ENCODE measurements around the gene MIXL1.
"Not testable (repeated sequence)": the region's sequence is repeated elsewhere in the genome, so short reads cannot be mapped to it uniquely, and the experiment has no call there.

Gene MIXL1

GRCh38 chr1:226223157-226223785 lies at the start of gene MIXL1:
Gene MIXL1, plus strand, starts transcription at chr1:226223664. Its CDS starts 18 bp downstream, at chr1:226223682.
- intact Hi-C loops (cut with DNase I) = loop anchor here (2.0 kb wide), 1 partner anchor 68 kb away; no protein-coding TSS in a partner anchor
- no peak for DNase-seq

DNA sequence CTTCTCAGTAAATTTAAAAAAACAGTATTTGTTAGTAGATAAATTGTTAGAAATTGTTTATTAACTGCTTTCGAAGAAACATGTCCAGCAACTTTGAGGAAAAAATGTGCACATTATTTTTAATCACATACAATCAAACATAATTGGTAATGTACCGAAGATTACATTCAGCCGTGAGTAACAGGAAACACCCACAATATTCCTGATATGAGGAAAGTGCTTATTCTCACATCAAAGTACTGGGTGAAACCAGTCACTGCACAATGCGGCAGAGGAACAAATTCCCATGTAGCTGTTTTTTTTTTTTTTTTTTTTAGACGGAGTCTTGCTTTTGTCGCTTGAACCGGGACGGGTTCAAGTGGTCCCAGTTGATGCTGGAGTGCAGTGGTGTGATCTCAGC lies 46.6 kb upstream of the MIXL1 start:
- intact Hi-C loops (cut with DNase I) = no loop called here
- no peak for DNase-seq

DNA sequence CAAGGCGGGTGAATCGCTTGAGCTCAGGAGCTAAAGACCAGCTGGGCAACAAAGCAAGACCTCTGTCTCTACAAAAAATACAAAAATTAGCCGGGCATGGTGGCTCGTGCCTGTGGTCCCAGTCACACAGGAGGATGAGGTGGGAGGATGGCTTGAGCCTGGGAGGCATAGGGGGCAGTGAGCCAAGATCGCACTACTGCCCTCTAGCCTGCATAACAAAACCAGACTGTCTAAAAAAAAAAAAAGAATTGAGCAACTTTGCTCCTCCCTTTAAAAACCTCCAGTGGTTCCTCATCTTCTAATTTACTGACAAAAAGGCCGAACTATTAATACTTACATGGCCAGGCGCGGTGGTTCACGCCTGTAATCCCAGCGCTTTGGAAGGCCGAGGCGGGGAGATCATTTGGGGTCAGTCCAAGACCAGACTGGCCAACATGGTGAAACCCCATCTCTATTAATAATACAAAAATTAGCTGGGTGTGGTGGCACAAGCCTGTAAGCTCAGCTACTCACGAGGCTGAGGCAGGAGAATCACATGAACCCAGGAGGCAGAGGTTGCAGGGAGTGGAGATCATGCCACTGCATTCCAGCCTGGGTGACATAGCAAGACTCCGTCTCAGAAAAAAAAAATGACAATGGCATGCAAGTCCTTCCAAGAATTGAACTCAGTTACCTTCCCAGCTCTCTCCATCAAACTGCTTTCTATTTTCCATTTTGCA lies 41.3 kb upstream of the MIXL1 start:
- intact Hi-C loops (cut with DNase I) = loop anchor here (10.0 kb wide), 1 partner anchor 117 kb away; the partner anchor contains the start of gene H3-3A
- DNase-seq = peak in 6 of 10 donors; percentile 8 to 63 (median 14)

DNA sequence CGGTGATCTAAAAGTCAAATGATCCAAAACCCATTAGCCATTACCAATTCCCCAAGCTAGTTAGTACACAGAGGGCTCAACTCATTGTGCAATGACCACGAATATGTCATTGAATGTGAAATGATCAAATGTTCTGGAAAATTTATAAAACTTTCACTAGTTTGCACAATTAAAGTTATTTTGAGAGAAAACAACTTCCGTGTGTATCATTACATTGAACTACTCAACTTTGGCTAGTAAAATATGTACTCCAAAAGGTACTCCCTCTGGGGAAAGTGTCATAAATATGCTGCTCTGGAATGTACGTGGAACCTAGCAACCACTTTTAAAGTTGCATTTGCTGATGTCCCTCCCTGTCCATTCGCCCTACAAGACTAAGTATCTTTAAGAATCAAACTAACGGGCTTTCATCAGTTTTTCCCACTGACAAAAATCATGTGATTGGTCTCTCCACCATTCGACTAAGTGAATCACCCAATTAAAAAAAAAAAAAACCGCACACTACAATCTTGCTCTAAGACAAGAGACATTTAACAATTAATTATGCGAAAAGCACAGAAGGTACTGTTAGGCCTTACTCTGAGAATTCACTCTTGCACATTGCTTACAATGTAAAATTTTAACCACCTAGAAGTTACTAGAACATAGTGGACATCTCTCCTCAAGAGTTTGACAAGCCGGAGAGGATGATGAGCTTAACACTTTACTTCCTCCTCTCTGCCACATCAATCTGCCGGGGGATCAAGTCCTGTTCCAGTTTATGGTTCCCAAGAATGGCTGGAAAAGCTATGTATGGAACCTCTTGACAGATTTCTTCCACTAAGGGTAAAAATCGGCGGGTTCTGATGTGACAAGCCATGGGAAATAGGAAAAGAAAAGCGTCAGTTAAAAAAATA lies 38.1 kb upstream of the MIXL1 start:
- DNase-seq = no peak
- intact Hi-C loops (cut with DNase I) = loop anchor here (2.0 to 10.0 kb wide), 2 partner anchors 121 to 123 kb away; partner anchors contain the start of genes H3-3A and LIN9

- intact Hi-C loops (cut with DNase I) = loop anchor here (2.0 to 10.0 kb wide), 2 partner anchors 122 kb away; partner anchors contain the start of genes H3-3A and LIN9
- DNase-seq = peak; percentile 86 to 98 (median 90)
Measured at GRCh38 chr1:226186124-226187018, 37.1 kb upstream of the MIXL1 start, which contains the start of gene ACBD3. Gene ACBD3, minus strand, starts transcription at chr1:226186741. Its CDS starts 66 bp downstream, at chr1:226186675.

DNA sequence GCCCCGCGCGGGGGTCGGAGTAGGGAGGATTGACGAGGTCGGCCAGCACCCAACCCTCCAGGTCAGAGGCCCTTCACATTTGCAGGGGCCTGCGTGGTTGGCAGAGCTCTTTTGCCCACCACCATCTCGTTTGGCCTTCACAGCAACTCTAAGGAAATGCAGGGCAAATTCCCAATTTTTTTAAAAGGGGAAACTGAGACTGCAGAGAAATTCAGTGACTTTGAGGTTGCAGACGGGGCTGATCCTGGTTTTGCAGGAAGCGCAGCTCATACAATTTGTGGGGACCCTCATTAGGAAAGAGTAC lies 36.5 kb upstream of the MIXL1 start:
- intact Hi-C loops (cut with DNase I) = loop anchor here (2.0 to 10.0 kb wide), 2 partner anchors 122 kb away; partner anchors contain the start of genes H3-3A and LIN9

DNA sequence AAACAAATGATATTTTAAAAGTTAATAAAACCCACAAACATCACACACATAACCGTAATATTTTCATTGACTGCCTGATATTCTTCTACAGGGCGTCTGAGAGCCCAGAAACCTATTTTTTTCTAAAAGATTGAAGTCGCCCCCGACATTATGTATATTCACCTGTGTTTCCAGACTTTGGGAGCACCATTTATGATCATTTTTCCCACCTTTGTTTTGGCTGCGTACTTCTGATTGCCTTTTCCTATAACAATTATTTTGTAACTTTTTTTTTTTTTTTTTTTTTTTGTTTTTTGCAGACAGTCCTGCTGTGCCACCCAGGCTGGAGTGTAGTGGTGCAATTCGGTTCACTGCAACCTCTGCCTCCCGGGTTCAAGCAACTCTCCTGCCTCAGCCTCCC lies 36.1 kb upstream of the MIXL1 start:
- no peak for DNase-seq
- intact Hi-C loops (cut with DNase I) = loop anchor here (2.0 to 10.0 kb wide), 2 partner anchors 121 to 123 kb away; partner anchors contain the start of genes H3-3A and LIN9

More for the DNA sequence above, 36.5 kb upstream of the MIXL1 start:
- no peak for DNase-seq

DNA sequence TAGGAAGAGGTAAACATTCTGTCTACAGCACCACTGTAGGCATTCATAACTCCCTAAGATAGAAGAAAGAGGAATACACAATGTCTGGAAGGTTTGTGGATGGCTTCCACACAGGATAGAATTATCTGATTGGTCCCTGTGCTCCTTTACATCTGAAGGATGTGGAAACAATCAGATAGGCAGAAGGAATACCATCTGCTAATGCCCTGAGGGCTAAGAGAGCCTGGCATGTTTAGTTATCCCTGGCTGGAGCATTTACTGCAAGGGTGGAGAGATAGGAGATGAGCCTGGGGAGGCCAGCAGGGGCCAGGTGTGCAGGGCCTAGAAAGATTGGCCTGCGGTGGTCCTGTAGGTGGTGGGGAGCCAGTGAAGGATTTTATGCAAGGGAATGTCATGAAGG lies 28.3 kb upstream of the MIXL1 start:
- no peak for DNase-seq
- intact Hi-C loops (cut with DNase I) = no loop called here

DNA sequence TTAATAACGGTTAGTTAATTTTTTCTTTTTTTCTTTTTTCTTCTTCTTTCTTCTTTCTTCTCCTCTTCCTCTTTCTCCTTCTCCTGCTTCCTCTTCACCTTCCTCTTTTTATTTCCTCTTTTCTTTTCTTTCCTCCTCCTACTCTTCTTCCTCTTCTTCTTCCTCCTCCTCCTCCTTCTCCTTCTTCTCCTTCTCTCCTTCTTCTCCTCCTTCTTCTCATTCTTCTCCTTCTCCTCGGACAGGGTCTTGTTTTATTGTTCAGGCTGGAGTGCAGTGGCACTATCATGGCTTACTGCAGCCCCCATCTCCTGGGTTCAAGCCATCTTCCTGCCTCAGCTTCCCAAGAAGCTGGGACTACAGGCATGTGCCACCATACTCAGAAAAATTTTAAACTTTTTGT lies 23.5 kb upstream of the MIXL1 start:
- intact Hi-C loops (cut with DNase I) = no loop called here
- no peak for DNase-seq

DNA sequence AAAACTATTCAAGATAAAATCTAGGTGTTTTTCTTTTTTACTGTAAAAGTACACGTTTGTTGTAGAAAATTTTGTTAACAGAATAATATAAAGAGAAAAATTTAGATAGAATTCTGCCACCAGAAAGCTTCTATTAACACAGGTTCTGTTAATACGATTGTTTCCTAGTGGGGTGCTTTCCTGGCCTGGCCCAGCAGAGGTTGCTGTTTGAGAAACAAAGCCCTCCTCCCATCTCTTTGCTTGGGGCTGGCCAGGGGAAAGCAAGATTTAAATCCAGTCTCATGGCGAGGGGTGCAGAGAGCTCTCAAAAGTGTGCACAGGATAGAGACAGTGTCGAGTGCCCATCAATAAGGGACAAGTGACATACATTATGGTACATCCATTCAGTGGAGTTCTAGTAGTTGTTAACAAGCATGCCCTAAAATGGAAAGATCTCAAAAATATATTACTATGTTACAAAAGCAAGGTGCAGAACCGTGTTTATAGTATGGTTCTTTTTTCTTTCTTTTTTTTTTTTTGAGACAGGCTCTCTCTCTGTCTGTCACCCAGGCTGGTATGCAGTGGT lies 22.4 kb upstream of the MIXL1 start:
- intact Hi-C loops (cut with DNase I) = no loop called here
- DNase-seq = peak in 1 of 10 donors; percentile 26

DNA sequence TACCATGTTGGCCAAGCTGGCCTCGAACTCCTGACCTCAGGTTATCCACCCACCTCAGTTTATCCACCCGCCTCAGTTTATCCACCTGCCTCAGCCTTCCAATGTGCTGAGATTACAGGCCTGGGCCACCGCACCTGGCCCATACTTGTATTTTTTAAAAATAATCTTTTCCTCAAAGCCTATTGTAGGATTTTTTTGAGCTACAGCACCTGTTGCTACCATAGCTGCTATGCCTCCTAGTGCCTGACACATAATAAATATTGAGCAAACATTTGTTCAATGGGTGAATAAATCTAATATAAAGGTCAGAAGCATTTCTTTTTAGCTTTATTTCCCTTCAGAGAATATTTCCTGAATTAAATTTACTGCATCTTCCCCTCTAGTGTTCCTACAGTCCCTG lies 21.2 kb upstream of the MIXL1 start:
- intact Hi-C loops (cut with DNase I) = no loop called here
- no peak for DNase-seq

DNA sequence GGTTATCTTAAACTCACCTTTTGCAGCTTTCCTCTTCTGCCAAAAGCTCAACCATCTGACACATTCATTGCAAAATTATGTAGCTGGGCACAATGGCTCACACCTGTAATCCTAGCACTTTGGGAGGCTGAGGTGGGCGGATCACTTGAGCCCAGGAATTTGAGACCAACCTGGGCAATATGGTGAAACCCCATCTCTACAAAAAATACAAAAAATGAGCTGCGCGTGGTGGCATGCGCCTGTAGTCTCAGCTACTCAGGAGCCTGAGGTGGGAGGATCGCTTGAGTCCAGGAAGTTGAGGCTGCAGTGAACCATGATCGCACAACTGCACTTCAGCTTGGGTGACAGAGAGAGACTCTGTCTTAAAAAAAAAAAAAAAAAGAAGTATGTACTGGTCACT lies 20.8 kb upstream of the MIXL1 start:
- peak in 1 of 10 donors; percentile 25 for DNase-seq

GRCh38 chr1:226203240-226203639 lies 20.2 kb upstream of the MIXL1 start:
- intact Hi-C loops (cut with DNase I) = no loop called here
- no peak for DNase-seq

More for the DNA sequence above, 20.8 kb upstream of the MIXL1 start:
- intact Hi-C loops (cut with DNase I) = not testable (repeated sequence)

- DNase-seq = peak in 1 of 10 donors; percentile 31
- intact Hi-C loops (cut with DNase I) = no loop called here
Measured at GRCh38 chr1:226203655-226204054, 19.8 kb upstream of the MIXL1 start.

GRCh38 chr1:226204198-226204597 lies 19.3 kb upstream of the MIXL1 start:
- intact Hi-C loops (cut with DNase I) = no loop called here
- no peak for DNase-seq

DNA sequence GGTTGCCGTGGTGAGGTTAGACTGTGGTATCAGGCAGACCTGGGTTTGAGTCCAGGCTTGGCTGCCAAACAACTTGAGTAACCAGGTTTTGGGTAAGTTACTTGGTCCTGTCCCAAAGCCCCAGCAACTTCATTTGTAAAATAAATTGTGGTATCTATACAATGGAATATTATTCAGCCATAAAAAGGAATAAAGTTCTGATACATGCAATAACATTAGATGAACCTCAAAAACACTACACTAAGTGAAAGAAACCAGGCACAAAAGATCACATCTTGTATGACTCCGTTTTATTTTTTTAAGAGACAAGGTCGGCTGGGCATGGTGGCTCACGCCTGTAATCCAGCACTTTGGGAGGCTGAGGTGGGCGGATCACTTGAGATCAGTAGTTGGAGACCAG lies 16.4 kb upstream of the MIXL1 start:
- DNase-seq = no peak
- intact Hi-C loops (cut with DNase I) = no loop called here

- no peak for DNase-seq
- intact Hi-C loops (cut with DNase I) = no loop called here
Measured at GRCh38 chr1:226209307-226210059, 14.0 kb upstream of the MIXL1 start.

- DNase-seq = no peak
- intact Hi-C loops (cut with DNase I) = no loop called here
Measured at GRCh38 chr1:226210571-226211176, 12.8 kb upstream of the MIXL1 start.

Measured in posterior cingulate gyrus (tissue), 11 donors.